Prostate gland (tissue), 2 donors: ENCODE measurements around the gene GDI1.

Source experiments
- CTCF ChIP-seq, 4 experiments: fragments of 200-600 bp in 2 of 4; fragments of 450-650 bp in 2 of 4; sonication (generic) in 2 of 4; IDR thresholded peaks; 1 replicate in 3 of 4; 2 replicates in 1 of 4; pipeline ENCODE4 v1.5.1; 2016 to 2019; ENCODE audit warnings: antibody characterized with exemption in 4 of 4, mild to moderate bottlenecking in 2 of 4, moderate library complexity in 2 of 4
- POLR2AphosphoS5 ChIP-seq: sonication (generic); formaldehyde crosslinking; IDR thresholded peaks from one replicate; pipeline ENCODE4 v1.6.1; 2017; ENCODE audit warnings: antibody characterized with exemption

- TF ChIP-seq CTCF (IDR thresholded peaks at IDR 0.05) (no peak), POLR2AphosphoS5 (no peak)
Measured at GRCh38 chrX:154466907-154467306, 30.0 kb downstream of the GDI1 start.
